ENCODE results near the gene PI4KA.
"Not testable (repeated sequence)": the region's sequence is repeated elsewhere in the genome, so short reads cannot be mapped to it uniquely, and the experiment has no call there.

PI4KA gene

DNA sequence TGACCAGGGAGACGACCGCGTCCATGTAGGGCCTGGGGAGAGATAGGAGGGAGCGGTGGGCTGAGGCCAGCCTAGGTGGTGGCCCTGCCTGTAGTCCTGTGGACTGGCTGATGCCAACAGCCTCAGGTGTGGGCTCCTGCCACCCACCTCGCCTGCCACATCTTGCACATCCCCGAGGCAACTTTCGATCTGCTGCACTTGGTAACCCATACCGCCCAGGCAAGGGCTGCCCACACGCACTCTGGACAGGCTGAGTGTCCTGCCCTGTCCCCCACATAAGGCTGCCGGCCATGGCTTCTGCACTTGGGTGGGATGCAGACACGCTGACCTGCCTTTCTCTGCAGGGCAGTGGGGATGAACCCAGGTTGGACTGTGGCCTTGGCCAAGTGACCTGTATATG is 148.6 kb downstream of the PI4KA start:
- not testable (repeated sequence) for ATAC-seq, DNase-seq, H3K27me3 Mint-ChIP-seq, H3K27ac Mint-ChIP-seq, H3K4me1 Mint-ChIP-seq, H3K9me3 Mint-ChIP-seq, H3K4me3 Mint-ChIP-seq

DNA sequence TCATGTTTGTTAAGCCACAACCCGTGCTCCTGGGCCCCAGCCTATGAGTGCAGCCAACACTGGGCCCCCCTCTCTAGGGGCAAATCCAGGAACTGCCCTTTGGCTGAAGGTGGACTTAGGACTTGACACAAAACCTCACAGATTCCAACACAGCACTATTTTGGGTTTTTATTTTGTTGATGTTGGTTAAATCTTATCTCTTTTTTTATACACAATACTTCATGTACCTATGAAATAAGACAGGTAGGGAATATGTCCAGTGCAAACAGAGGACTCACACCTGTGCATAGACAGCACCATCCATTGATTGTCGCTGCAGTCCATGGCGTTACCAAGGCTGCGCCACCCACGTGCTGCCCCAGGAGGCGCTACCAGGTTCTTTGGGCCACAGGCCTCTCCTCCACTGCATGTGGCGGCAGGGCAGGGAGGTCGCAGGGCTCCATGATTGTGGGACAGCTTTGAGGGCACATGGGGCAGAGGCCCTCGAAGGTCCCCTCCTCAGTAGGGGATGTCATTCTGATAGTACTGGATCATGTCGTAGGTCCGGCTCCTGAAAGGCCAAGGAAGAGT is 151.0 kb downstream of the PI4KA start:
- not testable (repeated sequence) for H3K9me3 Mint-ChIP-seq, DNase-seq, H3K4me3 Mint-ChIP-seq, ATAC-seq, H3K27ac Mint-ChIP-seq
- Mint-ChIP-seq H3K27me3 (peaks cover 15% of the 10 kb centered on the region), H3K4me1 (peaks cover 11% of the 10 kb centered on the region)

DNA sequence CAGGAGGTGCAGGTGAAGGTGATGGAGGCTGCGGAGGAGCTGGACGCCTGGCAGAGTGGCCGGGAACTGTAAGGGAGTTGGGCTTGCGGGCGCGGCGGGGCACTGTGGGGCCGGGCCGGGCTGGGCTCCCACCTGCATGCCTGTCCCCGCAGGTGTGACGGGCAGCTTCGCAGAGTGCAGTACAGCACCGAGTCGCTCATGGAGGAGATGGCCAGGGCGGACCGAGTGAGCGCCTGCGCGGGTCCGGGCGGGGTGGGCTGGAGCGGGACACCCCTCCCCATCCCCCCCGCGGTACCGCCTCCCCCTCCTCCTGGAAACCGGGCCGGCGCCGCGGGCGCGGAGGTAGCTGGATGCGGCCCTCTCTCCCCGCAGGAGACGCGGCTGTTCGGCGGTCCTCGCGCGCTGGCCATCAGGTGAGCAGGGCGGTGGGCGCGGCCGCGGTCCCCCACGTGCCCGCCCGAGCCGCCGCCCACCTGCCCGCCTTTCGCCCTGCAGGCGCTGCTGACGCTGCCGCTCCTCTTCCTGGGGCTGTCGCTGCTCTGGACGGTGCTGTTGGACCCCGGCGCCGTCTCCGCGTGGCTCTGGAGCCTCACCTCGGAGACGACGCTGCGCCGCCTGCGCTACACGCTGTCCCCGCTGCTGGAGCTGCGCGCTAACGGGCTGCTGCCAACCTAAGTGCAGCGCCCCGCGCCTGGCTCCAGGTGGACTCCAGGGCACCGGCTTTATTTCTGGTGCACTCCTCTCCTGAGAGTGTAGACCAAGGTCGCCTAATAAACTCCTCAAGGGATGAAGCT is 154.6 kb downstream of the PI4KA start:
- peak; percentile 28 to 46 for DNase-seq
- Mint-ChIP-seq H3K4me1 (peaks cover 11% of the 10 kb centered on the region), H3K4me3 (peak overlapping the region; percentile 53 to 76), H3K27me3 (peaks cover 15% of the 10 kb centered on the region)
- H3K27ac Mint-ChIP-seq, H3K9me3 Mint-ChIP-seq: not testable (repeated sequence)
- peak; percentile 8 for ATAC-seq

DNA sequence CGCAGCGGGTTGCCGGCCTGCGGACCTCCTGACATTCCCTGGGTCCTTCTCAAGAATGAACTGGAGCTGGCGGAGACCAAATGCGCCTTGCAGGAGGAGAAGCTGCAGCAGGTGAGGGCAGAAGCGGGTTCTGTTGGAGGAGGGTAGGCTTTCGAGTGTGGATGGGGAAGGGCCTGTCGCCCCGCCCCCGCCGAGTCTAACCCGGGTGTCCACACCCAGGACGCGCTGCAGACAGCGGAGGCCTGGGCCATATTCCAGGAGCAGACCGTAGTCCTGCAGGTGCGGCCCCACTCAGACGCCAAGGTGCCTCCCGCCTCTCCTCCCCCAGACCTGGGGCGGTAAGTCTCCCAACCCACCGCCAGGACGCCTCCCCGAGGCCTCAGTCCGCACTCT is 155.2 kb downstream of the PI4KA start:
- Mint-ChIP-seq H3K4me3 (peak overlapping the region; percentile 98 to 99), H3K4me1 (peaks cover 11% of the 10 kb centered on the region), H3K27me3 (peaks cover 15% of the 10 kb centered on the region)
- DNase-seq, H3K27ac Mint-ChIP-seq, H3K9me3 Mint-ChIP-seq: not testable (repeated sequence)
- ATAC-seq: peak; percentile 48

DNA sequence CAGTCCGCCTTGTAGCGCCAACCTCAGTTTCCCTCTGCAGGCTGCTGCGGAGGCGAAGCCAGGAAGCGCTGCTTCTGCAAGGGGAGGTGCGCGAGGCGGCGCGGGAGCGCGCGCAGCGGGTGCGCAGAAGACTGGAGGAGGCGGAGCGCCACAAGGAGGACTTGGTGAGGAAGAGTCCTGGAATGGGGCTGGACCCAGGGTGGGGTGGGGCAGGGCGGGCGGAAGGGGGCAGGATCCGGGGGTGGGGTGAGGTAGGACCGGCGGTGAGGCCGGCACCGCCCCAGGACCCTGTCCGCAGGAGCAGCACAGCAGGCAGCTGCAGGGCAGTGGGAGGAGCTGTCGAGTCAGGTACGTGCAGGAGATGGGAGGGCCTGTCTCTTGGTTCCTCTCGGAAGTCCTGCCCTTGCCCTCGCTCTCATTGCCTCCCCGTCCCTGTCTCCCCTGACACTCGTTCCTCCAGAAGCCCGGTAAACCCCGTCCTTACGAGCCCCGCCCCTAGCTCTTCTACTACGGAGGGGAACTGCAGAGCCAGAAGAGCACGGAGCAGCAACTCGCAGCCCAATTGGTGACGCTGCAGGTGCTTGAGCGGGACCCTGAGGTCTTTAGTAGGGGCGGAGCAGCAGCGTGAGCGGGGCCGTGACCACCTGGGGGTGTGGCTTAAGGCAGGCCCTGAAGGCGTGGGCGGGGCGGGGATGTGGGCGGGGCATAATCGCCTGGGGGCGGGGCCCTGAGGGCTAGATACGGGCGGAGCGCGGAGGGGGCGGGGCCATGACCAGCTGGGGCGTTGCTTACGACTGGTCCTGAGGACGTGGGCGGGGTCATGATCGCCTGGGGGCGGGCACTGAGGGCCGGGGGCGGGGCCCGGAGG is 155.8 kb downstream of the PI4KA start:
- peaks cover 15% of the 10 kb centered on the region for H3K27me3 Mint-ChIP-seq
- H3K27ac Mint-ChIP-seq: peak overlapping the region; percentile 97 to 99
- DNase-seq (peak; percentile 95 to 96), ATAC-seq (peak; percentile 87)
- H3K4me3 Mint-ChIP-seq: peak overlapping the region; percentile 98 to 99
- peaks cover 11% of the 10 kb centered on the region for H3K4me1 Mint-ChIP-seq
- not testable (repeated sequence) for H3K9me3 Mint-ChIP-seq

DNA sequence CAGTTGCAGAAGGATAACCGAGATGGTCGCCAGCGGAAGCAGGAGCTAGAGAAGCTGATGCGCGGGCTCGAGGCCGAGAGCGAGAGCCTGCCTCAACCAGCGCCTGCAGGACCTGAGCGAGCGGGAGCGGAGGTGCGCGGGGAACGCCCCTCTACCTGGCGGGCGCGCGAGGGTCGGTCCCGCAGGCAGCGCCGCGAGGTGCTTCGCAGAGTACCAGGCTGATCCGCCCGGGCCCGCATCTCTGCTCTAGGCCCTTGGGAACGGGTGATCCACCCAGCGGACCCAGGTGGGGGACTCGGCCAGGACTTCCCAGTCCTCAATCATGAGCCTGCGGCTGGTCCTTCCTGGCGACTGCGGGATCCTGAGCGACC is 156.5 kb downstream of the PI4KA start:
- ATAC-seq (peak; percentile 24), DNase-seq (peak; percentile 45)
- Mint-ChIP-seq H3K27me3 (peaks cover 15% of the 10 kb centered on the region), H3K27ac (peak overlapping the region in 1 of 2 donors; percentile 99), H3K4me1 (peaks cover 14% of the 10 kb centered on the region), H3K4me3 (peak overlapping the region; percentile 98 to 99)
- H3K9me3 Mint-ChIP-seq: not testable (repeated sequence)

DNA sequence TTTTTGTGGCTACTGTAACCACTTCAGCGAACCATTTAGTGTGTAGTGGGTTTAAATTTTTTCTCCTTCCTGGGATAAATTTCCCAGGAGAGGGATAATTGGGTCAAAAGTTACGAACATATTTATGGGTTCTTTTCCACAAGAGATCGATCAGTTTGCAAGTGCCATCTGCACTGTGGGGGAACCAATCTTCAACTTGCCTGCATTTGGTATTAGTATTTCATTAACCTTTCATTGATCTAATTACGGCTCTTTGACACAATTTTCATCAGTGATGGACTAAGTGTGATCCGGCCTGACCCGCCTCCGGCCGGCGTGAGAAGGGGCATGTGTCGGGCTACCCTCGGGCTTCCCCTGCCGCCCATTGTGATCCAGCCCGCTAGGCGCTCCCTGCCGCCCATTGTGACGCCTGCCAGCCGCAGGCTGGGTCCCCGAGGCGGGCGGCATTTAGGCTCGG is 156.9 kb downstream of the PI4KA start:
- Mint-ChIP-seq H3K4me1 (peaks cover 17% of the 10 kb centered on the region), H3K27me3 (peaks cover 15% of the 10 kb centered on the region), H3K4me3 (peak overlapping the region; percentile 98 to 99)
- not testable (repeated sequence) for H3K27ac Mint-ChIP-seq, H3K9me3 Mint-ChIP-seq
- DNase-seq (peak in 1 of 2 donors; percentile 13), ATAC-seq (peak; percentile 6)

DNA sequence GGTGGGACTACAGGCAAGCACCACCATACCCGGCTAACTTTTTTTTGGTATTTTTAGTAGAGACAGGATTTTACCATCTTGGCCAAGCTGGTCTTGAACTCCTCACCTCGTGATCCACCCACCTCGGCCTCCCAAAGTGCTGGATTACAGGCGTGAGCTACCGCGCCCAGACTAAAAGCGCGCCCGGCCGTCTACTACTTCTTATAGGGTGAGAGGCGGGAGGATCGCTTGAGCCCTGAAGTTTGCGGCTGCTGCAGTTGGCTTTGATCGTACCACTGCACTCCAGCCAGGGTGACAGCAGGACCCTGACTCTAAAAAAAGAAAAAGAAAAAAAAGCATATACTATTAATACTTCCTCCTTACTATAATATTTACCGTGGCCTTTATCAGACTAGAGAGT is 158.3 kb downstream of the PI4KA start:
- H3K27ac Mint-ChIP-seq, DNase-seq, H3K9me3 Mint-ChIP-seq, H3K4me3 Mint-ChIP-seq, ATAC-seq: not testable (repeated sequence)
- H3K4me1 Mint-ChIP-seq: peaks cover 17% of the 10 kb centered on the region
- H3K27me3 Mint-ChIP-seq: peaks cover 14% of the 10 kb centered on the region

DNA sequence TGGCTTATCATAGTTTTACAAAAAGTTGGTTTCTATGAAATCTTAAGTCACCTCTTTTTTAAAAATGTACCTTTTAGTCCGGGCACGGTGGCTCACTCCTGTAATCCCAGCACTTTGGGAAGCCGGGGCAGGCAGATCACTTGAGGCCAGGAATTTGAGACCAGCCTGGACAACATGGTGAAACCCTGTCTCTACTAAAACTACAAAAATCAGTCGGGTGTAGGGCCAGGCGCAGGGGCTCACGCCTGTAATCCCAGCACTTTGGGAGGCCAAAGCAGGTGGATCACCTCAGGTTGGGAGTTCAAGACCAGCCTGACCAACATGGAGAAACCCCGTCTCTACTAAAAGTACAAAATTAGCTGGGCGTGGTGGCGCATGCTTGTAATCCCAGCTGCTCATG is 158.8 kb downstream of the PI4KA start:
- not testable (repeated sequence) for DNase-seq, H3K4me3 Mint-ChIP-seq, H3K27me3 Mint-ChIP-seq, ATAC-seq, H3K9me3 Mint-ChIP-seq, H3K27ac Mint-ChIP-seq
- peaks cover 13% of the 10 kb centered on the region for H3K4me1 Mint-ChIP-seq

DNA sequence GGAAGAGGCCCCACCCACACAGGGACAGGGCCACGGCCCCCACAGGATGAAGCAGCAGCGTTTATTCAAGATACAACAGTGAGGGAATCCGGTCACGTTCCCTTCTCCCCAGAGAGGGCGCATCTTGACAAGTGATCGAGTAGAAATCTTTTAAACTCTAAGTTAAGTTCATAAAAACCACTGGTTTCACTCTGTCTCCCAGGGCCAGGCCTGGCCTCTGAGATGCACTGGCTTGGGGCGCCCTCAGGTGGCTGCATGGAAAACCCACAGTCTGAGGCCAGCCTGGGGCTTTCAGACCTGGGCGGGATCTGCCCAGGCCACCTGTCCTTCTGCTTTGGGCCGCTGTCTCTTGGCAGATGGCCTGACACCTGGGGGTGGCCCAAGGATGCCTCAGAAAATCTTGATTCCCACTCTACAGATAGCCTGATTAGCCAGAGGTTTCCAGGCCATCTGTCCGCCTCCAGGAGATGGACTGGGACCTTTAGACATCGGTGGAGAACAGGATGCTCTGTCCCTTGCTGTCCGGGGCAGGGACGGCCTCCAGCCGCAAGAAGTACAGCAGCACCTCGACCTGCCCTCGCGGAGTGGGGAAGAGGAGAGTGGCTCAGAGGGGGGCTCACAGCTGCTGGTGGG is 161.0 kb downstream of the PI4KA start:
- H3K4me1 Mint-ChIP-seq, H3K27ac Mint-ChIP-seq, H3K27me3 Mint-ChIP-seq, H3K9me3 Mint-ChIP-seq: not testable (repeated sequence)
- DNase-seq (peak; percentile 49 to 83), ATAC-seq (peak; percentile 61)
- peak overlapping the region in 1 of 2 donors; percentile 8 for H3K4me3 Mint-ChIP-seq

DNA sequence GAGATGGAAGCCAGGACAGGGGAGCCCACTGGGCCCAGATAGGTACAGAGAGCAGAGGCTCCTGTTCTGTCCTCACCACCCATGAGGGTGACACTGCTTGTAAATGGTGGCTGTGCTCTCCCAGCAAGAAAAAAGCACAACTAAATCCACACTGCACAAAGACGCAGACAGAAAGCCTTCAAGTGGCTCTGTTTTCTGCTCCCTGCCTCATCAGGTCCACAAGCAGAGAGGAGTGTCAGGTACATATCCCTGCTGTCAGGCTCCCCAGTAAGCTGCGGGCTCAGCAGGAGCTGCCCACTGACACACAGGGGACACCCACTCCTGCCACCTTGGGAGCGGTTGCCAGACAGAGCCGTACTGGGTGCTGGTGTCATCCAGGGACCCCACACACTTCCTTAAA is 162.6 kb downstream of the PI4KA start:
- not testable (repeated sequence) for H3K9me3 Mint-ChIP-seq, ATAC-seq, H3K27me3 Mint-ChIP-seq, H3K4me3 Mint-ChIP-seq, H3K27ac Mint-ChIP-seq, DNase-seq, H3K4me1 Mint-ChIP-seq

DNA sequence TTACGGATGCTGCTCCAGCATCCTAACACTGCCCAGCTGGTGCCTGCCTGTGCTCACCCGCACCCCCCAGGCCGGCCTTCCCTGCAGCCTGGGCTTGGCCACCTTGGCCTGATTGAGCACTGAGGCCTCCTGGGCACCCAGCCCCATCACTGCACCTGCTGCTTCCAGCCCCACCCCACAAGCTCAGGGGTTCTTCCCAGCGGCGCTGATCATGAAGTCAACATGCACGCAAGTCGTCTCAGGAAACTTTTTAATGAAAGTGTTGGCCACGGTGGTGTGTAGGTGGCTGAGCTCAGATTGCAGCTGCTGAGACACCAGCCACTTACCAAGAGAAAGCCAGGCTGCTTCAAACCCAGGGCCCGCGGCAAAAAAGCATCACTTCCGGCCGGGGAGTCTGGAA is 163.4 kb downstream of the PI4KA start:
- ATAC-seq, DNase-seq, H3K27me3 Mint-ChIP-seq, H3K4me1 Mint-ChIP-seq, H3K27ac Mint-ChIP-seq, H3K9me3 Mint-ChIP-seq: not testable (repeated sequence)
- H3K4me3 Mint-ChIP-seq: peak overlapping the region in 1 of 2 donors; percentile 62

DNA sequence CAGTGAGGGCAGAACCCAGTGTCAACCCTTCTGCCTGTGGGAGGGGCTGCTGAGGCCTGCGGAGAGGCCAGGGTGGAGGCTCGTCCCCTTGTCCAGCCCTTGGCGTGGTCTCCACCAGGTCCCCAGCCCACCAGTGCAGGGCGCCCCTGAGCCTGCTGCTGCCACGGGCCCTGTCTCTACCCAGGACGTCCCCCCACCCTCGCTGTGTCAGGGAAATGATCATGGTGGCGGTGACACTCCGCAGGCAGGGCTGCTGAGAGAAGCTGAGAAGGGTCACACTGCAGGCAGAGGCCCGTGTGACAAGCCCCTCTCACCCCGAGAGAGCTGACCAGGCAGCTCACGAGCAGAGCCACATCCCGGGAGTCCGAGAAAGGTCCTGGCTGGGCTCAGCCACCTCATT is 164.4 kb downstream of the PI4KA start:
- H3K4me1 Mint-ChIP-seq, H3K9me3 Mint-ChIP-seq, H3K27me3 Mint-ChIP-seq, DNase-seq, H3K4me3 Mint-ChIP-seq, ATAC-seq, H3K27ac Mint-ChIP-seq: not testable (repeated sequence)

DNA sequence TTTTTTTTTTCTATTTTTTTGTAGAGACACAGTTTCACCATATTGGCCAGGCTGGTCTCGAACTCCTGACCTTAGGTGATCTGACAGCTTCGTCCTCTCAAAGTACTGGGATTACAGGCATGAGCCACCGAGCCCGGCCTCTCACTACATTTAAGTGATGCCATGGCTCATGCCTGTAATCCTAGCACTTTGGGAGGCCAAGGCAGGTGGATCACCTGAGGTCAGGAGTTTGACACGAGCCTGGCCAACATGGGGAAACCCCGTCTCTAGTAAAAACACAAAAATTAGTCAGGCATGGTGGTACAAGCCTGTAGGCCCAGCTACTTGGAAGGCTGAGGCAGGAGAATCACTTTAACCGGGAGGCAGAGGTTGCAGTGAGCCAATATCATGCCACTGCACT is 165.7 kb downstream of the PI4KA start:
- not testable (repeated sequence) for H3K27me3 Mint-ChIP-seq, H3K4me1 Mint-ChIP-seq, H3K9me3 Mint-ChIP-seq, ATAC-seq, H3K27ac Mint-ChIP-seq, DNase-seq, H3K4me3 Mint-ChIP-seq

DNA sequence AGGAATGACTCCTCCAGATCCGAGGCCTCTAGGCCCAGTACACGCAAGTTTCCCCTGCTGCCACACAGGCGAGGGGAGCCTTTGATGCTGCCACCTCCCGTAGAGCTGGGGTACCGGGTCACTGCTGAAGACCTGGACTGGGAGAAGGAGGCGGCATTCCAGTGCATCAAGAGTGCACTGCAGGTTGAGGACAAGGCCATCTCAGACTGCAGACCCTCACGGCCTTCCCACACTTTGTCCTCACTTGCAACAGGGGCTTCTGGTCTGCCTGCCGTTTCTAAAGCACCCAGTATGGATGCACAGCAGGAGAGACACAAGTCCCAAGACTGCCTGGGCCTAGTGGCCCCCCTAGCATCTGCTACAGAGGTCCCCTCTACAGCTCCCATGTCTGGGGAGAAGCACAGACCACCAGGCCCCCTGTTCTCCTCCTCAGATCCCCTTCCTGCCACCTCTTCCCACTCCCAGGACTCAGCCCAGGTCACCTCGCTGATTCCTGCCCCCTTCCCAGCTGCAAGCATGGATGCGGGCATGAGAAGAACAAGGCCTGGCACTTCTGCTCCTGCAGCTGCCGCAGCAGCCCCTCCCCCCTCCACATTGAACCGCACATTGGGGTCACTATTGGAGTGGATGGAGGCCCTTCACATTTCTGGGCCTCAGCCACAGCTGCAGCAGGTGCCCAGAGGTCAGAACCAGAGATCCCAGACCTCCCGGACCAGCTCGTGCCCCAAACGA is 167.9 kb downstream of the PI4KA start:
- not testable (repeated sequence) for ATAC-seq, H3K4me3 Mint-ChIP-seq, DNase-seq, H3K27me3 Mint-ChIP-seq, H3K4me1 Mint-ChIP-seq, H3K9me3 Mint-ChIP-seq, H3K27ac Mint-ChIP-seq
